ENCODE measurements around the gene SLC39A9.

DNA sequence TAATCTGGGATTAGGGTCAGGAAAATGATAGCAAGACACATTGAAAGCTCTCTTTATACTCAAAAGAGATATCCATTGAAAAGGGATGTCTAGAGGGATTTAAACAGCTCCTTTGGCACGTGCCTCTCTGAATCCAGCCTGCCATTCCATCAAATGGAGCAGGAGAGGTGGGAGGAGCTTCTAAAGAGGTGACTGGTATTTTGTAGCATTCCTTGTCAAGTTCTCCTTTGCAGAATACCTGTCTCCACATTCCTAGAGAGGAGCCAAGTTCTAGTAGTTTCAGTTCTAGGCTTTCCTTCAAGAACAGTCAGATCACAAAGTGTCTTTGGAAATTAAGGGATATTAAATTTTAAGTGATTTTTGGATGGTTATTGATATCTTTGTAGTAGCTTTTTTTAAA lies 60.6 kb downstream of the SLC39A9 start:
- TF ChIP-seq POLR2AphosphoS5 (IDR thresholded peaks at IDR 0.05; ENCODE audit: low read depth, low read length): no peak
- TF ChIP-seq, protein P1, sequence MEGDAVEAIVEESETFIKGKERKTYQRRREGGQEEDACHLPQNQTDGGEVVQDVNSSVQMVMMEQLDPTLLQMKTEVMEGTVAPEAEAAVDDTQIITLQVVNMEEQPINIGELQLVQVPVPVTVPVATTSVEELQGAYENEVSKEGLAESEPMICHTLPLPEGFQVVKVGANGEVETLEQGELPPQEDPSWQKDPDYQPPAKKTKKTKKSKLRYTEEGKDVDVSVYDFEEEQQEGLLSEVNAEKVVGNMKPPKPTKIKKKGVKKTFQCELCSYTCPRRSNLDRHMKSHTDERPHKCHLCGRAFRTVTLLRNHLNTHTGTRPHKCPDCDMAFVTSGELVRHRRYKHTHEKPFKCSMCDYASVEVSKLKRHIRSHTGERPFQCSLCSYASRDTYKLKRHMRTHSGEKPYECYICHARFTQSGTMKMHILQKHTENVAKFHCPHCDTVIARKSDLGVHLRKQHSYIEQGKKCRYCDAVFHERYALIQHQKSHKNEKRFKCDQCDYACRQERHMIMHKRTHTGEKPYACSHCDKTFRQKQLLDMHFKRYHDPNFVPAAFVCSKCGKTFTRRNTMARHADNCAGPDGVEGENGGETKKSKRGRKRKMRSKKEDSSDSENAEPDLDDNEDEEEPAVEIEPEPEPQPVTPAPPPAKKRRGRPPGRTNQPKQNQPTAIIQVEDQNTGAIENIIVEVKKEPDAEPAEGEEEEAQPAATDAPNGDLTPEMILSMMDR (IDR thresholded peaks at IDR 0.05): no peak

Data from Panc1 (cell line).